Measurements from ENCODE around the gene PSMF1. TPM values are rescaled to one million over a fixed set of nuclear protein-coding genes. Genes with fewer than 3 reads are reported as not detected.

The PSMF1 gene
- total RNA-seq, 1 donor from 2014 or later = 133 TPM

GRCh38 chr20:1130847-1131246 is 12.4 kb downstream of the PSMF1 start:
- Histone ChIP-seq H3K4me3 (ENCODE audit: insufficient read depth, low read depth, low read length) (no peak overlapping the region), H3K27me3 (ENCODE audit: insufficient read depth, low read length) (no peaks in the 10 kb centered on the region), H3K9ac (ENCODE audit: low read length) (no peak overlapping the region), H2AFZ (ENCODE audit: low read depth, low read length) (no peak overlapping the region), H3K4me2 (ENCODE audit: low read length) (no peak overlapping the region), H4K20me1 (ENCODE audit: insufficient read depth, low read length) (peaks cover 51% of the 10 kb centered on the region), H3K27ac (ENCODE audit: low read depth, low read length) (no peak overlapping the region), H3K4me1 (ENCODE audit: insufficient read depth, low read length) (no peaks in the 10 kb centered on the region), H3K79me2 (ENCODE audit: insufficient read depth, low read length) (peaks cover 49% of the 10 kb centered on the region), H3K36me3 (ENCODE audit: insufficient read depth, low read length) (peaks cover 30% of the 10 kb centered on the region), H3K9me3 (ENCODE audit: insufficient read depth, low read depth, low read length) (no peaks in the 10 kb centered on the region)
- FAIRE-seq = no peak
- Mint-ChIP-seq H3K36me3 (ENCODE audit: low read depth, unreplicated experiment) (peaks cover 26% of the 10 kb centered on the region), H3K27me3 (ENCODE audit: low read depth, unreplicated experiment) (no peaks in the 10 kb centered on the region), H3K4me3 (ENCODE audit: unreplicated experiment) (no peak overlapping the region), H3K9me3 (ENCODE audit: unreplicated experiment) (no peaks in the 10 kb centered on the region), H3K4me1 (ENCODE audit: low read depth, unreplicated experiment) (no peaks in the 10 kb centered on the region), H3K27ac (ENCODE audit: unreplicated experiment) (no peak overlapping the region)
- TF ChIP-seq EZH2 (IDR thresholded peaks at IDR 0.05; ENCODE audit: insufficient read depth, low read length) = no peak
- TF ChIP-seq, protein P1, sequence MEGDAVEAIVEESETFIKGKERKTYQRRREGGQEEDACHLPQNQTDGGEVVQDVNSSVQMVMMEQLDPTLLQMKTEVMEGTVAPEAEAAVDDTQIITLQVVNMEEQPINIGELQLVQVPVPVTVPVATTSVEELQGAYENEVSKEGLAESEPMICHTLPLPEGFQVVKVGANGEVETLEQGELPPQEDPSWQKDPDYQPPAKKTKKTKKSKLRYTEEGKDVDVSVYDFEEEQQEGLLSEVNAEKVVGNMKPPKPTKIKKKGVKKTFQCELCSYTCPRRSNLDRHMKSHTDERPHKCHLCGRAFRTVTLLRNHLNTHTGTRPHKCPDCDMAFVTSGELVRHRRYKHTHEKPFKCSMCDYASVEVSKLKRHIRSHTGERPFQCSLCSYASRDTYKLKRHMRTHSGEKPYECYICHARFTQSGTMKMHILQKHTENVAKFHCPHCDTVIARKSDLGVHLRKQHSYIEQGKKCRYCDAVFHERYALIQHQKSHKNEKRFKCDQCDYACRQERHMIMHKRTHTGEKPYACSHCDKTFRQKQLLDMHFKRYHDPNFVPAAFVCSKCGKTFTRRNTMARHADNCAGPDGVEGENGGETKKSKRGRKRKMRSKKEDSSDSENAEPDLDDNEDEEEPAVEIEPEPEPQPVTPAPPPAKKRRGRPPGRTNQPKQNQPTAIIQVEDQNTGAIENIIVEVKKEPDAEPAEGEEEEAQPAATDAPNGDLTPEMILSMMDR (IDR thresholded peaks at IDR 0.05; ENCODE audit: insufficient read depth, low read depth, low read length) = no peak
- no peak for DNase-seq (ENCODE audit: low read depth)

- no peak for TF ChIP-seq EZH2 (IDR thresholded peaks at IDR 0.05; ENCODE audit: insufficient read depth, low read length)
- TF ChIP-seq, protein P1 (IDR thresholded peaks at IDR 0.05; ENCODE audit: insufficient read depth, low read depth, low read length) = no peak
Measured at GRCh38 chr20:1131354-1131753, 13.0 kb downstream of the PSMF1 start.

DNA sequence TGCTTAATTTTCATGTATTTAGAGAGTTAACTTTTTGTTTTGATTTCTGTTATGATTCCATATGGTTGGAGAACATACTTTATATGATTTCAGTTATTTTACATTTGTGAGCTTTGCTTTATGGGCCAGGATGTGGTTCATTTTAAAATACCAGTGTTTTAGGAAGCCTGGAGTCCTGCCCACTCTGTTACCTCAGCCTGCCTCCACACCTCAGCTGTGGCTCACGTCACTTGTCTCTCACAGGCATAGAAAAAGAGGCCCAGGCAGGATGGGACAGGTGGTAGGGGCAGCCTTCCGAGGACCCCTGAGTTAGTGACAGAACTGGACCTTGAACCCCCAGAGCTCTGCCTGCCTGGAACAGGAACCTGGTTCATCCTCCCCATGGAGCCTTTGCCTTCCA is 16.0 kb downstream of the PSMF1 start:
- Histone ChIP-seq H3K27me3 (ENCODE audit: insufficient read depth, low read length) (no peaks in the 10 kb centered on the region), H3K9ac (ENCODE audit: low read length) (no peak overlapping the region), H3K27ac (ENCODE audit: low read depth, low read length) (no peak overlapping the region), H3K4me2 (ENCODE audit: low read length) (no peak overlapping the region), H3K4me1 (ENCODE audit: insufficient read depth, low read length) (no peaks in the 10 kb centered on the region), H2AFZ (ENCODE audit: low read depth, low read length) (no peak overlapping the region), H3K4me3 (ENCODE audit: insufficient read depth, low read depth, low read length) (no peak overlapping the region), H4K20me1 (ENCODE audit: insufficient read depth, low read length) (peaks cover 53% of the 10 kb centered on the region), H3K36me3 (ENCODE audit: insufficient read depth, low read length) (peaks cover 28% of the 10 kb centered on the region), H3K9me3 (ENCODE audit: insufficient read depth, low read depth, low read length) (no peaks in the 10 kb centered on the region), H3K79me2 (ENCODE audit: insufficient read depth, low read length) (peaks cover 48% of the 10 kb centered on the region)
- Mint-ChIP-seq H3K4me3 (ENCODE audit: unreplicated experiment) (no peak overlapping the region), H3K9me3 (ENCODE audit: unreplicated experiment) (no peaks in the 10 kb centered on the region), H3K27me3 (ENCODE audit: low read depth, unreplicated experiment) (no peaks in the 10 kb centered on the region), H3K27ac (ENCODE audit: unreplicated experiment) (no peak overlapping the region), H3K4me1 (ENCODE audit: low read depth, unreplicated experiment) (no peaks in the 10 kb centered on the region), H3K36me3 (ENCODE audit: low read depth, unreplicated experiment) (peaks cover 24% of the 10 kb centered on the region)
- no peak for DNase-seq (ENCODE audit: low read depth)
- TF ChIP-seq, protein P1 (IDR thresholded peaks at IDR 0.05; ENCODE audit: insufficient read depth, low read depth, low read length) = no peak
- no peak for TF ChIP-seq EZH2 (IDR thresholded peaks at IDR 0.05; ENCODE audit: insufficient read depth, low read length)
- no peak for FAIRE-seq

More at GRCh38 chr20:1131354-1131753, 13.0 kb downstream of the PSMF1 start:
- Histone ChIP-seq H3K9me3 (ENCODE audit: insufficient read depth, low read depth, low read length) (no peaks in the 10 kb centered on the region), H4K20me1 (ENCODE audit: insufficient read depth, low read length) (peaks cover 54% of the 10 kb centered on the region), H3K27ac (ENCODE audit: low read depth, low read length) (no peak overlapping the region), H3K36me3 (ENCODE audit: insufficient read depth, low read length) (peaks cover 34% of the 10 kb centered on the region), H3K79me2 (ENCODE audit: insufficient read depth, low read length) (peaks cover 49% of the 10 kb centered on the region), H3K27me3 (ENCODE audit: insufficient read depth, low read length) (no peaks in the 10 kb centered on the region), H3K4me3 (ENCODE audit: insufficient read depth, low read depth, low read length) (no peak overlapping the region), H2AFZ (ENCODE audit: low read depth, low read length) (no peak overlapping the region), H3K4me2 (ENCODE audit: low read length) (no peak overlapping the region), H3K4me1 (ENCODE audit: insufficient read depth, low read length) (no peaks in the 10 kb centered on the region), H3K9ac (ENCODE audit: low read length) (no peak overlapping the region)
- no peak overlapping the region for H3K27ac Mint-ChIP-seq (ENCODE audit: unreplicated experiment)
- H3K4me3 Mint-ChIP-seq (ENCODE audit: unreplicated experiment) = no peak overlapping the region
- DNase-seq (ENCODE audit: low read depth) (no peak), FAIRE-seq (no peak)
- H3K36me3 Mint-ChIP-seq (ENCODE audit: low read depth, unreplicated experiment) = peaks cover 26% of the 10 kb centered on the region
- no peaks in the 10 kb centered on the region for H3K9me3 Mint-ChIP-seq (ENCODE audit: unreplicated experiment)
- no peaks in the 10 kb centered on the region for H3K4me1 Mint-ChIP-seq (ENCODE audit: low read depth, unreplicated experiment)
- no peaks in the 10 kb centered on the region for H3K27me3 Mint-ChIP-seq (ENCODE audit: low read depth, unreplicated experiment)
